GM04504 (cell line): ENCODE results near the gene EPM2AIP1.
"Not testable (repeated sequence)": the region's sequence is repeated elsewhere in the genome, so short reads cannot be mapped to it uniquely, and the experiment has no call there.

ENCODE experiments used
- DNase-seq: peaks from one replicate; pipeline ENCODE4 v3.0.0-alpha.2; 2012; ENCODE audit warnings: low read depth

Gene EPM2AIP1

GRCh38 chr3:36992806-36993325 is at the start of gene EPM2AIP1:
EPM2AIP1 (minus strand) TSS chr3:36993131; CDS start chr3:36993077, 54 bp downstream.
- no peak for DNase-seq

GRCh38 chr3:37042712-37043111 is 49.8 kb upstream of the EPM2AIP1 start:
- DNase-seq = not testable (repeated sequence)

- no peak for DNase-seq
Measured at GRCh38 chr3:37041546-37042195, 48.7 kb upstream of the EPM2AIP1 start.

- no peak for DNase-seq
Measured at GRCh38 chr3:37040231-37040630, 47.3 kb upstream of the EPM2AIP1 start.

- DNase-seq = no peak
Measured at GRCh38 chr3:37039161-37039846, 46.4 kb upstream of the EPM2AIP1 start.

- DNase-seq = no peak
Measured at GRCh38 chr3:37037352-37037751, 44.4 kb upstream of the EPM2AIP1 start.

- DNase-seq = no peak
Measured at GRCh38 chr3:37032961-37033360, 40.0 kb upstream of the EPM2AIP1 start.

GRCh38 chr3:37031096-37031682 is 38.3 kb upstream of the EPM2AIP1 start:
- no peak for DNase-seq

GRCh38 chr3:37030588-37030987 is 37.7 kb upstream of the EPM2AIP1 start:
- DNase-seq = no peak

- no peak for DNase-seq
Measured at GRCh38 chr3:37029516-37030163, 36.7 kb upstream of the EPM2AIP1 start.

- no peak for DNase-seq
Measured at GRCh38 chr3:37029111-37029510, 36.2 kb upstream of the EPM2AIP1 start.

GRCh38 chr3:37028329-37028728 is 35.4 kb upstream of the EPM2AIP1 start:
- no peak for DNase-seq

- DNase-seq = no peak
Measured at GRCh38 chr3:37026851-37027250, 33.9 kb upstream of the EPM2AIP1 start.

- no peak for DNase-seq
Measured at GRCh38 chr3:37025561-37026335, 32.8 kb upstream of the EPM2AIP1 start.

- DNase-seq = no peak
Measured at GRCh38 chr3:37024820-37025405, 32.0 kb upstream of the EPM2AIP1 start.

GRCh38 chr3:37024092-37024491 is 31.2 kb upstream of the EPM2AIP1 start:
- no peak for DNase-seq

- no peak for DNase-seq
Measured at GRCh38 chr3:37017683-37018082, 24.8 kb upstream of the EPM2AIP1 start.

GRCh38 chr3:37016903-37017302 is 24.0 kb upstream of the EPM2AIP1 start:
- no peak for DNase-seq

- no peak for DNase-seq
Measured at GRCh38 chr3:37015642-37016041, 22.7 kb upstream of the EPM2AIP1 start.

- DNase-seq = no peak
Measured at GRCh38 chr3:37014620-37015019, 21.7 kb upstream of the EPM2AIP1 start.
